HEK293 (cell line): Measurements from ENCODE around the gene ZFP36.

ENCODE experiments used
- HOXA7 ChIP-seq: sonication (generic); formaldehyde crosslinking; IDR thresholded peaks from 2 replicates; pipeline ENCODE4 v1.8.1; 2022; ENCODE audit warnings: missing genetic modification reagents, borderline replicate concordance
- PRDM1 ChIP-seq: fragments of 450-650 bp; formaldehyde crosslinking; IDR thresholded peaks from 2 replicates; pipeline ENCODE4; 2016; ENCODE audit warnings: missing biosample characterization, missing genetic modification characterization
- SP7 ChIP-seq: fragments of 450-650 bp; formaldehyde crosslinking; IDR thresholded peaks from 2 replicates; pipeline ENCODE4 v1.5.1; 2016; ENCODE audit warnings: missing biosample characterization, missing genetic modification characterization
- ZBTB48 ChIP-seq: fragments of 450-650 bp; formaldehyde crosslinking; IDR thresholded peaks from 2 replicates; pipeline ENCODE4 v1.5.1; 2016; ENCODE audit warnings: missing biosample characterization, missing genetic modification characterization
- ZBTB8A ChIP-seq: fragments of 450-650 bp; formaldehyde crosslinking; IDR thresholded peaks from 2 replicates; pipeline ENCODE4 v1.5.1; 2016; ENCODE audit warnings: missing biosample characterization, missing genetic modification characterization
- ZNF140 ChIP-seq: fragments of 450-650 bp; formaldehyde crosslinking; IDR thresholded peaks from 2 replicates; pipeline ENCODE4 v1.5.1; 2016; ENCODE audit warnings: missing biosample characterization, missing genetic modification characterization
- ZNF214 ChIP-seq: fragments of 450-650 bp; formaldehyde crosslinking; IDR thresholded peaks from 2 replicates; pipeline ENCODE4 v1.5.1; 2017; ENCODE audit warnings: missing biosample characterization, mild to moderate bottlenecking, missing genetic modification characterization, borderline replicate concordance
- ZNF274 ChIP-seq, 2 experiments: fragments of 200-500 bp in 1 of 2; fragments of 450-650 bp in 1 of 2; sonication (Bioruptor generic) in 1 of 2; formaldehyde crosslinking in 1 of 2; IDR thresholded peaks; 2 replicates each; pipeline versions ENCODE4 v1.5.1 to v1.6.1; 2014 to 2016; ENCODE audit warnings: borderline replicate concordance in 1 of 2, inconsistent platforms in 1 of 2, low read length in 1 of 2, missing biosample characterization in 1 of 2, missing genetic modification characterization in 1 of 2
- ZNF473 ChIP-seq: fragments of 450-650 bp; formaldehyde crosslinking; IDR thresholded peaks from 2 replicates; pipeline ENCODE4 v1.5.1; 2017; ENCODE audit warnings: missing biosample characterization, missing genetic modification characterization
- ZNF510 ChIP-seq: fragments of 450-650 bp; formaldehyde crosslinking; IDR thresholded peaks from 2 replicates; pipeline ENCODE4 v1.5.1; 2018; ENCODE audit warnings: mild to moderate bottlenecking, missing genetic modification characterization, missing biosample characterization; ENCODE audit not compliant: insufficient replicate concordance
- ZNF596 ChIP-seq: fragments of 450-650 bp; IDR thresholded peaks from 2 replicates; pipeline ENCODE4 v1.5.0; 2018; ENCODE audit warnings: missing biosample characterization, mild to moderate bottlenecking, missing genetic modification characterization, moderate library complexity
- ZNF747 ChIP-seq: fragments of 450-650 bp; formaldehyde crosslinking; IDR thresholded peaks from 2 replicates; pipeline ENCODE4 v1.5.1; 2016; ENCODE audit warnings: missing biosample characterization, missing genetic modification characterization
- ZNF791 ChIP-seq: fragments of 450-650 bp; formaldehyde crosslinking; IDR thresholded peaks from 2 replicates; pipeline ENCODE4 v1.5.1; 2016; ENCODE audit warnings: missing biosample characterization, missing genetic modification characterization
- ZSCAN23 ChIP-seq: fragments of 450-650 bp; formaldehyde crosslinking; IDR thresholded peaks from 2 replicates; pipeline ENCODE4 v1.5.1; 2016; ENCODE audit warnings: missing biosample characterization, missing genetic modification characterization
- TF ChIP-seq, protein P1 (sequence below): fragments of 450-650 bp; formaldehyde crosslinking; IDR thresholded peaks from 2 replicates; pipeline ENCODE4 v1.5.1; 2017; ENCODE audit warnings: missing biosample characterization, missing genetic modification characterization
- TF ChIP-seq, protein P2 (sequence below): fragments of 450-650 bp; formaldehyde crosslinking; IDR thresholded peaks from 2 replicates; pipeline ENCODE4 v1.5.1; 2016; ENCODE audit warnings: missing biosample characterization, missing genetic modification characterization
- TF ChIP-seq, protein P3 (sequence below): fragments of 450-650 bp; formaldehyde crosslinking; IDR thresholded peaks from 2 replicates; pipeline ENCODE4 v1.5.1; 2016; ENCODE audit warnings: missing biosample characterization, missing genetic modification characterization
- TF ChIP-seq, protein P4 (sequence below): IDR thresholded peaks from 2 replicates; pipeline ENCODE4 v1.6.1; 2011; ENCODE audit warnings: mild to moderate bottlenecking, low read depth, low read length, borderline replicate concordance
- TF ChIP-seq, protein P5 (sequence below): fragments of 450-650 bp; formaldehyde crosslinking; IDR thresholded peaks from 2 replicates; pipeline ENCODE4 v1.5.1; 2016; ENCODE audit warnings: missing biosample characterization, missing genetic modification characterization
- TF ChIP-seq, protein P6 (sequence below): sonication (generic); formaldehyde crosslinking; IDR thresholded peaks from 2 replicates; pipeline ENCODE4 v1.8.1; 2022; ENCODE audit warnings: mild to moderate bottlenecking, moderate library complexity, missing genetic modification reagents
- TF ChIP-seq, protein P7 (sequence below): fragments of 450-650 bp; formaldehyde crosslinking; IDR thresholded peaks from 2 replicates; pipeline ENCODE4 v1.5.1; 2017; ENCODE audit warnings: missing biosample characterization, mild to moderate bottlenecking, missing genetic modification characterization, moderate library complexity
- TF ChIP-seq, protein P8 (sequence below): fragments of 450-650 bp; formaldehyde crosslinking; IDR thresholded peaks from 2 replicates; pipeline ENCODE4 v1.5.1; 2016; ENCODE audit warnings: missing biosample characterization, missing genetic modification characterization
- TF ChIP-seq, protein P9 (sequence below): fragments of 450-650 bp; formaldehyde crosslinking; IDR thresholded peaks from 2 replicates; pipeline ENCODE4 v1.5.1; 2016; ENCODE audit warnings: missing biosample characterization, missing genetic modification characterization

The ZFP36 gene

DNA sequence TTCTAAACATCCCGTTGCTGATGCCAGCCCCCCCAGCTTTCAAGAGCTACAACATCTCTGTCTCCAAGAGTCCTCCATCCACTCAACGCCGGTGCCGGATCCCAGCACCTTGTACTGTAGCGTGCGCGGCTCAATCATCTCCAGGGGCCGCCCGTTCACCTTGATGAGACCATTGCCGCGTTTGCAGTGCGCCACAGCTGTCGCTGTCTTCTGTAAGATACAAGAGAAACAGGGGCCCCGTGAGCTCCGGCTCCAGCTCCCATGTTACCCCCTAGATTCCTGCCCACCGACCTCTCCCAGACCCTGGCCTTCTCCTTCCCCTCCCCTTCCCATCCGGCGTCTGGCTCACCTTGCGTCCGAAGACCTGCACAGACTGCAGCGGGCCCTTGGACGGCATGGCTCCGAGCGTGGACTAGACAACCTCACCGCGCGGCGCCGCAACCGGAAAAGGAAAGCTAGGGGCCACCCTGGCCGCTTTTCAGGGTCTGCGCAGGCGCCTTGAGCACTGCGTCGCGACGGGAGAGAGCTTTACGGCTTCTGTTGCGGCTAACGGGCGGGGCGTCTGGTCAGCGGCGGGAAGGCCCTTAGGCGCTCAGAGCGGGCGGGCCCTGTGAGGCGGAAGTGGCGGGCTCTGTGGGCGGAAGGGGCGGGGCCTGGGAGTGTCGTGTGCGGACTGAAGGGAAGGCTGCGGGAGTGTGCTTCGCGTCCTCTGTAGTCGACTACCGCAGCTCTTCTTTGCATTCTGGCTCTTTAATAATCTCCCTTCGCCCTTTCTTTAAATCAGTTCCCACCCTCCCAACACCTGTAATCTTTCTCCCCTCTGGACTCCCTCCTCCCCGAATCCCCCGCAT is 29.1 kb downstream of the ZFP36 start, which contains the start of gene RPS16 (continued):
- TF ChIP-seq ZBTB48 (tag by site-specific recombination) (peak; percentile 83), SP7 (tag by site-specific recombination) (peak; percentile 91), ZNF510 (tag by site-specific recombination) (no peak), ZNF747 (tag by site-specific recombination) (no peak), ZNF214 (tag by site-specific recombination) (no peak), ZNF140 (tag by site-specific recombination) (no peak), ZSCAN23 (no peak), ZNF596 (tag by site-specific recombination) (no peak), ZBTB8A (tag by site-specific recombination) (peak; percentile 75), ZNF791 (tag by site-specific recombination) (no peak), ZNF274 (IDR thresholded peaks at IDR 0.05; ENCODE audit: low read length) (no peak), ZNF274 (tag by site-specific recombination; IDR thresholded peaks at IDR 0.05; ENCODE audit: borderline replicate concordance) (no peak), PRDM1 (tag by site-specific recombination) (no peak), ZNF473 (tag by site-specific recombination) (no peak), HOXA7 (CRISPR knock-in tag) (no peak)
- TF ChIP-seq, protein P1, sequence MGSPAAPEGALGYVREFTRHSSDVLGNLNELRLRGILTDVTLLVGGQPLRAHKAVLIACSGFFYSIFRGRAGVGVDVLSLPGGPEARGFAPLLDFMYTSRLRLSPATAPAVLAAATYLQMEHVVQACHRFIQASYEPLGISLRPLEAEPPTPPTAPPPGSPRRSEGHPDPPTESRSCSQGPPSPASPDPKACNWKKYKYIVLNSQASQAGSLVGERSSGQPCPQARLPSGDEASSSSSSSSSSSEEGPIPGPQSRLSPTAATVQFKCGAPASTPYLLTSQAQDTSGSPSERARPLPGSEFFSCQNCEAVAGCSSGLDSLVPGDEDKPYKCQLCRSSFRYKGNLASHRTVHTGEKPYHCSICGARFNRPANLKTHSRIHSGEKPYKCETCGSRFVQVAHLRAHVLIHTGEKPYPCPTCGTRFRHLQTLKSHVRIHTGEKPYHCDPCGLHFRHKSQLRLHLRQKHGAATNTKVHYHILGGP (tag by site-specific recombination), result peak; percentile 67
- TF ChIP-seq, protein P2, sequence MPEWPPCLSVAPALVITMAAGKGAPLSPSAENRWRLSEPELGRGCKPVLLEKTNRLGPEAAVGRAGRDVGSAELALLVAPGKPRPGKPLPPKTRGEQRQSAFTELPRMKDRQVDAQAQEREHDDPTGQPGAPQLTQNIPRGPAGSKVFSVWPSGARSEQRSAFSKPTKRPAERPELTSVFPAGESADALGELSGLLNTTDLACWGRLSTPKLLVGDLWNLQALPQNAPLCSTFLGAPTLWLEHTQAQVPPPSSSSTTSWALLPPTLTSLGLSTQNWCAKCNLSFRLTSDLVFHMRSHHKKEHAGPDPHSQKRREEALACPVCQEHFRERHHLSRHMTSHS (tag by site-specific recombination), result no peak; the same call in 1 of the 2 replicates
- TF ChIP-seq, protein P3, sequence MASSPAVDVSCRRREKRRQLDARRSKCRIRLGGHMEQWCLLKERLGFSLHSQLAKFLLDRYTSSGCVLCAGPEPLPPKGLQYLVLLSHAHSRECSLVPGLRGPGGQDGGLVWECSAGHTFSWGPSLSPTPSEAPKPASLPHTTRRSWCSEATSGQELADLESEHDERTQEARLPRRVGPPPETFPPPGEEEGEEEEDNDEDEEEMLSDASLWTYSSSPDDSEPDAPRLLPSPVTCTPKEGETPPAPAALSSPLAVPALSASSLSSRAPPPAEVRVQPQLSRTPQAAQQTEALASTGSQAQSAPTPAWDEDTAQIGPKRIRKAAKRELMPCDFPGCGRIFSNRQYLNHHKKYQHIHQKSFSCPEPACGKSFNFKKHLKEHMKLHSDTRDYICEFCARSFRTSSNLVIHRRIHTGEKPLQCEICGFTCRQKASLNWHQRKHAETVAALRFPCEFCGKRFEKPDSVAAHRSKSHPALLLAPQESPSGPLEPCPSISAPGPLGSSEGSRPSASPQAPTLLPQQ (tag by site-specific recombination), result peak; percentile 87
- TF ChIP-seq, protein P4, sequence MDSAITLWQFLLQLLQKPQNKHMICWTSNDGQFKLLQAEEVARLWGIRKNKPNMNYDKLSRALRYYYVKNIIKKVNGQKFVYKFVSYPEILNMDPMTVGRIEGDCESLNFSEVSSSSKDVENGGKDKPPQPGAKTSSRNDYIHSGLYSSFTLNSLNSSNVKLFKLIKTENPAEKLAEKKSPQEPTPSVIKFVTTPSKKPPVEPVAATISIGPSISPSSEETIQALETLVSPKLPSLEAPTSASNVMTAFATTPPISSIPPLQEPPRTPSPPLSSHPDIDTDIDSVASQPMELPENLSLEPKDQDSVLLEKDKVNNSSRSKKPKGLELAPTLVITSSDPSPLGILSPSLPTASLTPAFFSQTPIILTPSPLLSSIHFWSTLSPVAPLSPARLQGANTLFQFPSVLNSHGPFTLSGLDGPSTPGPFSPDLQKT, result peak; percentile 38; the same call in 1 of the 2 replicates
- TF ChIP-seq, protein P5, sequence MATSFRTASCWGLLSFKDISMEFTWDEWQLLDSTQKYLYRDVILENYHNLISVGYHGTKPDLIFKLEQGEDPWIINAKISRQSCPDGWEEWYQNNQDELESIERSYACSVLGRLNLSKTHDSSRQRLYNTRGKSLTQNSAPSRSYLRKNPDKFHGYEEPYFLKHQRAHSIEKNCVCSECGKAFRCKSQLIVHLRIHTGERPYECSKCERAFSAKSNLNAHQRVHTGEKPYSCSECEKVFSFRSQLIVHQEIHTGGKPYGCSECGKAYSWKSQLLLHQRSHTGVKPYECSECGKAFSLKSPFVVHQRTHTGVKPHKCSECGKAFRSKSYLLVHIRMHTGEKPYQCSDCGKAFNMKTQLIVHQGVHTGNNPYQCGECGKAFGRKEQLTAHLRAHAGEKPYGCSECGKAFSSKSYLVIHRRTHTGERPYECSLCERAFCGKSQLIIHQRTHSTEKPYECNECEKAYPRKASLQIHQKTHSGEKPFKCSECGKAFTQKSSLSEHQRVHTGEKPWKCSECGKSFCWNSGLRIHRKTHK (tag by site-specific recombination), result no peak
- TF ChIP-seq, protein P6, sequence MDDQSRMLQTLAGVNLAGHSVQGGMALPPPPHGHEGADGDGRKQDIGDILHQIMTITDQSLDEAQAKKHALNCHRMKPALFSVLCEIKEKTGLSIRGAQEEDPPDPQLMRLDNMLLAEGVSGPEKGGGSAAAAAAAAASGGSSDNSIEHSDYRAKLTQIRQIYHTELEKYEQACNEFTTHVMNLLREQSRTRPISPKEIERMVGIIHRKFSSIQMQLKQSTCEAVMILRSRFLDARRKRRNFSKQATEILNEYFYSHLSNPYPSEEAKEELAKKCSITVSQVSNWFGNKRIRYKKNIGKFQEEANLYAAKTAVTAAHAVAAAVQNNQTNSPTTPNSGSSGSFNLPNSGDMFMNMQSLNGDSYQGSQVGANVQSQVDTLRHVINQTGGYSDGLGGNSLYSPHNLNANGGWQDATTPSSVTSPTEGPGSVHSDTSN, result peak; percentile 85
- TF ChIP-seq, protein P7, sequence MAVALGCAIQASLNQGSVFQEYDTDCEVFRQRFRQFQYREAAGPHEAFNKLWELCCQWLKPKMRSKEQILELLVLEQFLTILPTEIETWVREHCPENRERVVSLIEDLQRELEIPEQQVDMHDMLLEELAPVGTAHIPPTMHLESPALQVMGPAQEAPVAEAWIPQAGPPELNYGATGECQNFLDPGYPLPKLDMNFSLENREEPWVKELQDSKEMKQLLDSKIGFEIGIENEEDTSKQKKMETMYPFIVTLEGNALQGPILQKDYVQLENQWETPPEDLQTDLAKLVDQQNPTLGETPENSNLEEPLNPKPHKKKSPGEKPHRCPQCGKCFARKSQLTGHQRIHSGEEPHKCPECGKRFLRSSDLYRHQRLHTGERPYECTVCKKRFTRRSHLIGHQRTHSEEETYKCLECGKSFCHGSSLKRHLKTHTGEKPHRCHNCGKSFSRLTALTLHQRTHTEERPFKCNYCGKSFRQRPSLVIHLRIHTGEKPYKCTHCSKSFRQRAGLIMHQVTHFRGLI (tag by site-specific recombination), result no peak
- TF ChIP-seq, protein P8, sequence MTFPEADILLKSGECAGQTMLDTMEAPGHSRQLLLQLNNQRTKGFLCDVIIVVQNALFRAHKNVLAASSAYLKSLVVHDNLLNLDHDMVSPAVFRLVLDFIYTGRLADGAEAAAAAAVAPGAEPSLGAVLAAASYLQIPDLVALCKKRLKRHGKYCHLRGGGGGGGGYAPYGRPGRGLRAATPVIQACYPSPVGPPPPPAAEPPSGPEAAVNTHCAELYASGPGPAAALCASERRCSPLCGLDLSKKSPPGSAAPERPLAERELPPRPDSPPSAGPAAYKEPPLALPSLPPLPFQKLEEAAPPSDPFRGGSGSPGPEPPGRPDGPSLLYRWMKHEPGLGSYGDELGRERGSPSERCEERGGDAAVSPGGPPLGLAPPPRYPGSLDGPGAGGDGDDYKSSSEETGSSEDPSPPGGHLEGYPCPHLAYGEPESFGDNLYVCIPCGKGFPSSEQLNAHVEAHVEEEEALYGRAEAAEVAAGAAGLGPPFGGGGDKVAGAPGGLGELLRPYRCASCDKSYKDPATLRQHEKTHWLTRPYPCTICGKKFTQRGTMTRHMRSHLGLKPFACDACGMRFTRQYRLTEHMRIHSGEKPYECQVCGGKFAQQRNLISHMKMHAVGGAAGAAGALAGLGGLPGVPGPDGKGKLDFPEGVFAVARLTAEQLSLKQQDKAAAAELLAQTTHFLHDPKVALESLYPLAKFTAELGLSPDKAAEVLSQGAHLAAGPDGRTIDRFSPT (tag by site-specific recombination), result no peak
- TF ChIP-seq, protein P9, sequence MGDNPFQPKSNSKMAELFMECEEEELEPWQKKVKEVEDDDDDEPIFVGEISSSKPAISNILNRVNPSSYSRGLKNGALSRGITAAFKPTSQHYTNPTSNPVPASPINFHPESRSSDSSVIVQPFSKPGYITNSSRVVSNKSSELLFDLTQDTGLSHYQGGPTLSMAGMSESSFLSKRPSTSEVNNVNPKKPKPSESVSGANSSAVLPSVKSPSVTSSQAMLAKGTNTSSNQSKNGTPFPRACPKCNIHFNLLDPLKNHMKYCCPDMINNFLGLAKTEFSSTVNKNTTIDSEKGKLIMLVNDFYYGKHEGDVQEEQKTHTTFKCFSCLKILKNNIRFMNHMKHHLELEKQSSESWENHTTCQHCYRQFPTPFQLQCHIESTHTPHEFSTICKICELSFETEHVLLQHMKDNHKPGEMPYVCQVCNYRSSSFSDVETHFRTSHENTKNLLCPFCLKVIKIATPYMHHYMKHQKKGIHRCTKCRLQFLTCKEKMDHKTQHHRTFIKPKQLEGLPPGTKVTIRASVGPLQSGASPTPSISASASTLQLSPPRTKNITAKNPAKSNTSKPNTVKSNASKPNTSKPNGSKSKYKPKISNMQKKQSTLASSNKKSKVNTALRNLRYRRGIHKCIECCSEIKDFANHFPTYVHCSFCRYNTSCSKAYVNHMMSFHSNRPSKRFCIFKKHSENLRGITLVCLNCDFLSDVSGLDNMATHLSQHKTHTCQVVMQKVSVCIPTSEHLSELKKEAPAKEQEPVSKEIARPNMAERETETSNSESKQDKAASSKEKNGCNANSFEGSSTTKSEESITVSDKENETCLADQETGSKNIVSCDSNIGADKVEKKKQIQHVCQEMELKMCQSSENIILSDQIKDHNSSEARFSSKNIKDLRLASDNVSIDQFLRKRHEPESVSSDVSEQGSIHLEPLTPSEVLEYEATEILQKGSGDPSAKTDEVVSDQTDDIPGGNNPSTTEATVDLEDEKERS, result no peak; the same call in 1 of the 2 replicates
